GM23338 (cell line): Measurements from ENCODE around the gene CERT1.

ENCODE experiments used
- CREB1 ChIP-seq: fragments of 250-450 bp; sonication (Bioruptor Pico); IDR thresholded peaks from 2 replicates; pipeline ENCODE4 v1.5.0; 2020; ENCODE audit warnings: low read depth, mild to moderate bottlenecking, moderate library complexity
- CTCF ChIP-seq, 2 experiments: fragments of 200-600 bp in 1 of 2; sonication (generic) in 1 of 2; conservative IDR thresholded peaks; 2 replicates each; pipeline versions ENCODE4 v1.5.1 to v1.6.1; 2016 to 2017; ENCODE audit warnings: antibody characterized with exemption in 2 of 2, low read depth in 2 of 2, mild to moderate bottlenecking in 2 of 2, moderate library complexity in 1 of 2
- EZH2 ChIP-seq: fragments of 200-600 bp; sonication (generic); IDR thresholded peaks from one replicate; pipeline ENCODE4 v1.8.0; 2017; ENCODE audit warnings: antibody characterized with exemption, mild to moderate bottlenecking, low read depth; ENCODE audit not compliant: unreplicated experiment
- EZH2phosphoT487 ChIP-seq: fragments of 200-600 bp; sonication (generic); IDR thresholded peaks from one replicate; pipeline ENCODE4 v1.8.1; 2018; ENCODE audit warnings: antibody characterized with exemption; ENCODE audit not compliant: unreplicated experiment
- JUNB ChIP-seq: IDR thresholded peaks from one replicate; pipeline ENCODE4 v1.6.1; 2016; ENCODE audit warnings: antibody characterized with exemption; ENCODE audit not compliant: unreplicated experiment
- NANOG ChIP-seq: IDR thresholded peaks from 2 replicates; pipeline ENCODE4 v1.6.1; 2016; ENCODE audit warnings: antibody characterized with exemption, borderline replicate concordance
- POLR2AphosphoS5 ChIP-seq: IDR thresholded peaks from 2 replicates; pipeline ENCODE4 v1.6.1; 2016; ENCODE audit warnings: antibody characterized with exemption, low read depth
- REST ChIP-seq: IDR thresholded peaks from one replicate; pipeline ENCODE4 v1.6.1; 2018; ENCODE audit warnings: antibody characterized with exemption; ENCODE audit not compliant: unreplicated experiment
- STAT1 ChIP-seq: IDR thresholded peaks from one replicate; pipeline ENCODE4 v1.6.1; 2016; ENCODE audit warnings: antibody characterized with exemption; ENCODE audit not compliant: unreplicated experiment
- ZNF114 ChIP-seq: fragments of 250-450 bp; sonication (Bioruptor Pico); IDR thresholded peaks from 2 replicates; pipeline ENCODE4 v1.5.0; 2020; ENCODE audit warnings: mild to moderate bottlenecking, moderate library complexity
- ZNF331 ChIP-seq: fragments of 250-450 bp; sonication (Bioruptor Pico); IDR thresholded peaks from 2 replicates; pipeline ENCODE4 v1.5.0; 2020; ENCODE audit warnings: low read depth, mild to moderate bottlenecking, moderate library complexity

GRCh38 chr5:75558221-75558620, 46.8 kb upstream of the CERT1 start:
- TF ChIP-seq EZH2 (no peak), REST (no peak), CTCF (conservative IDR thresholded peaks at IDR 0.05; ENCODE audit: low read depth in 2 of 2) (no peak), POLR2AphosphoS5 (no peak), EZH2phosphoT487 (no peak), ZNF114 (no peak), CREB1 (CRISPR knock-in tag) (no peak), JUNB (no peak), ZNF331 (no peak), NANOG (no peak), STAT1 (no peak)
